ENCODE measurements around the gene CCNO.

The CCNO gene

GRCh38 chr5:55222985-55223811, 10.2 kb downstream of the CCNO start:
- no peak for DNase-seq (ENCODE audit: low spot score)

GRCh38 chr5:55222092-55222984, 11.1 kb downstream of the CCNO start:
- no peak for DNase-seq (ENCODE audit: low spot score)

GRCh38 chr5:55220433-55221185, 12.8 kb downstream of the CCNO start:
- DNase-seq (ENCODE audit: low spot score): no peak

GRCh38 chr5:55219770-55220169, 13.6 kb downstream of the CCNO start:
- no peak for DNase-seq (ENCODE audit: low spot score)

GRCh38 chr5:55218967-55219366, 14.4 kb downstream of the CCNO start:
- no peak for DNase-seq (ENCODE audit: low spot score)

- no peak for DNase-seq (ENCODE audit: low spot score)
Measured at GRCh38 chr5:55211184-55211874, 22.1 kb downstream of the CCNO start.

- DNase-seq (ENCODE audit: low spot score): no peak
Measured at GRCh38 chr5:55205001-55205400, 28.4 kb downstream of the CCNO start.

- no peak for DNase-seq (ENCODE audit: low spot score)
Measured at GRCh38 chr5:55191165-55191564, 42.2 kb downstream of the CCNO start.

GRCh38 chr5:55188656-55189540, 44.5 kb downstream of the CCNO start:
- no peak for DNase-seq (ENCODE audit: low spot score)

GRCh38 chr5:55187370-55187769, 46.0 kb downstream of the CCNO start:
- no peak for DNase-seq (ENCODE audit: low spot score)
